ENCODE measurements around the gene RSPH1.
"Not testable (repeated sequence)": the region's sequence is repeated elsewhere in the genome, so short reads cannot be mapped to it uniquely, and the experiment has no call there.

RSPH1 gene

DNA sequence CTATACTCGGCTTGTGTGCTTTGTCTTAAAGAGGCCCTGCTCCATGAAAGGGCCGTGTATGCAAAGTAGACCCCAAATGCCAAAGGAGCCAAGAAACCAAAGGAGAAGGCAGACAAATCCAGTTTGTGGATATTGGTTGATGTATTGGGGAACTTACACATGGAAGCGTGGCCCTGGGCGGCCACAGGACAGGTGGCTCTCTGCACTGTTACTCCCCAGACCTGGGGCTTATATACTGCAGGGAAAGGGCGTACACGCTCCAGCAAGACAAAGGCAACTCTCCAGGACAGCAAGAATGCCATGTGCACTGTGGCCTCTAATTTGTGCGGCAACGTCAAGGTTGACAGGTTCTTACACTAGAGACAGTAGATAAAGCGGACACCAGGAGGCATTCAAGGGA, 24.8 kb downstream of the RSPH1 start:
- no peak for DNase-seq (ENCODE audit: extremely low read depth, low read depth)
- H3K4me3 ChIP-seq (replicated peaks; ENCODE audit: low read depth, low read length), result no peak overlapping the region
- TF ChIP-seq, protein P1, sequence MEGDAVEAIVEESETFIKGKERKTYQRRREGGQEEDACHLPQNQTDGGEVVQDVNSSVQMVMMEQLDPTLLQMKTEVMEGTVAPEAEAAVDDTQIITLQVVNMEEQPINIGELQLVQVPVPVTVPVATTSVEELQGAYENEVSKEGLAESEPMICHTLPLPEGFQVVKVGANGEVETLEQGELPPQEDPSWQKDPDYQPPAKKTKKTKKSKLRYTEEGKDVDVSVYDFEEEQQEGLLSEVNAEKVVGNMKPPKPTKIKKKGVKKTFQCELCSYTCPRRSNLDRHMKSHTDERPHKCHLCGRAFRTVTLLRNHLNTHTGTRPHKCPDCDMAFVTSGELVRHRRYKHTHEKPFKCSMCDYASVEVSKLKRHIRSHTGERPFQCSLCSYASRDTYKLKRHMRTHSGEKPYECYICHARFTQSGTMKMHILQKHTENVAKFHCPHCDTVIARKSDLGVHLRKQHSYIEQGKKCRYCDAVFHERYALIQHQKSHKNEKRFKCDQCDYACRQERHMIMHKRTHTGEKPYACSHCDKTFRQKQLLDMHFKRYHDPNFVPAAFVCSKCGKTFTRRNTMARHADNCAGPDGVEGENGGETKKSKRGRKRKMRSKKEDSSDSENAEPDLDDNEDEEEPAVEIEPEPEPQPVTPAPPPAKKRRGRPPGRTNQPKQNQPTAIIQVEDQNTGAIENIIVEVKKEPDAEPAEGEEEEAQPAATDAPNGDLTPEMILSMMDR (IDR thresholded peaks at IDR 0.05; ENCODE audit: low read depth, low read length, missing control alignments), result no peak

GRCh38 chr21:42469726-42470125, 26.3 kb downstream of the RSPH1 start:
- H3K4me3 ChIP-seq (replicated peaks; ENCODE audit: low read depth, low read length); DNase-seq (ENCODE audit: extremely low read depth, low read depth): not testable (repeated sequence)

- no peak overlapping the region for H3K4me3 ChIP-seq (replicated peaks; ENCODE audit: low read depth, low read length)
- TF ChIP-seq, protein P1 (IDR thresholded peaks at IDR 0.05; ENCODE audit: low read depth, low read length, missing control alignments), result no peak
- no peak for DNase-seq (ENCODE audit: extremely low read depth, low read depth)
Observed at GRCh38 chr21:42469272-42469671, 26.8 kb downstream of the RSPH1 start.

- no peak overlapping the region for H3K4me3 ChIP-seq (replicated peaks; ENCODE audit: low read depth, low read length)
- TF ChIP-seq, protein P1 (IDR thresholded peaks at IDR 0.05; ENCODE audit: low read depth, low read length, missing control alignments), result no peak
- DNase-seq (ENCODE audit: extremely low read depth, low read depth), result no peak
Observed at GRCh38 chr21:42468491-42469131, 27.4 kb downstream of the RSPH1 start.

GRCh38 chr21:42467140-42467983, 28.7 kb downstream of the RSPH1 start:
- H3K4me3 ChIP-seq (replicated peaks; ENCODE audit: low read depth, low read length), result no peak overlapping the region
- no peak for DNase-seq (ENCODE audit: extremely low read depth, low read depth)
- TF ChIP-seq, protein P1 (IDR thresholded peaks at IDR 0.05; ENCODE audit: low read depth, low read length, missing control alignments), result peak; percentile 17

- no peak overlapping the region for H3K4me3 ChIP-seq (replicated peaks; ENCODE audit: low read depth, low read length)
- no peak for DNase-seq (ENCODE audit: extremely low read depth, low read depth)
- TF ChIP-seq, protein P1 (IDR thresholded peaks at IDR 0.05; ENCODE audit: low read depth, low read length, missing control alignments), result no peak
Observed at GRCh38 chr21:42466700-42467099, 29.3 kb downstream of the RSPH1 start.

- H3K4me3 ChIP-seq (replicated peaks; ENCODE audit: low read depth, low read length), result no peak overlapping the region
- DNase-seq (ENCODE audit: extremely low read depth, low read depth), result no peak
- TF ChIP-seq, protein P1 (IDR thresholded peaks at IDR 0.05; ENCODE audit: low read depth, low read length, missing control alignments), result no peak
Observed at GRCh38 chr21:42465803-42466127, 30.3 kb downstream of the RSPH1 start.

Measured in HFF-Myc (cell line).